ENCODE measurements around the gene CDC37. TPM values are rescaled to one million over a fixed set of nuclear protein-coding genes. Genes with fewer than 3 reads are reported as not detected.
A peak's percentile ranks its signal among the peaks of the same experiment; 100 is the strongest.

Gene CDC37
- total RNA-seq, 2 donors from 2014 or later = 128 to 137 TPM

- no peaks in the 10 kb centered on the region for H3K9me3 Mint-ChIP-seq
- no peak for DNase-seq
- H3K36me3 Mint-ChIP-seq (ENCODE audit: insufficient read depth in 2 of 2) = peaks cover 8% of the 10 kb centered on the region in 2 donors
- H3K27me3 Mint-ChIP-seq (ENCODE audit: low read depth) = peaks cover 40% of the 10 kb centered on the region
- ATAC-seq (replicated peaks in 1 of 2) = no peak
- peaks cover 89% of the 10 kb centered on the region for H3K4me1 Mint-ChIP-seq (ENCODE audit: low read depth)
- peak overlapping the region in 1 of 2 donors; percentile 42 for H3K4me3 Mint-ChIP-seq
- no peak overlapping the region for H3K27ac Mint-ChIP-seq
Measured at GRCh38 chr19:10428996-10429381, 25.6 kb upstream of the CDC37 start.

- Mint-ChIP-seq H3K4me1 (ENCODE audit: low read depth) (peaks cover 90% of the 10 kb centered on the region), H3K36me3 (ENCODE audit: insufficient read depth in 2 of 2) (peaks cover 8% of the 10 kb centered on the region in 2 donors), H3K27ac (no peak overlapping the region), H3K9me3 (no peaks in the 10 kb centered on the region), H3K4me3 (peak overlapping the region; percentile 0 to 45), H3K27me3 (ENCODE audit: low read depth) (peaks cover 46% of the 10 kb centered on the region)
- DNase-seq (no peak), ATAC-seq (replicated peaks in 1 of 2) (no peak)
Measured at GRCh38 chr19:10427169-10427568, 23.8 kb upstream of the CDC37 start.

DNA sequence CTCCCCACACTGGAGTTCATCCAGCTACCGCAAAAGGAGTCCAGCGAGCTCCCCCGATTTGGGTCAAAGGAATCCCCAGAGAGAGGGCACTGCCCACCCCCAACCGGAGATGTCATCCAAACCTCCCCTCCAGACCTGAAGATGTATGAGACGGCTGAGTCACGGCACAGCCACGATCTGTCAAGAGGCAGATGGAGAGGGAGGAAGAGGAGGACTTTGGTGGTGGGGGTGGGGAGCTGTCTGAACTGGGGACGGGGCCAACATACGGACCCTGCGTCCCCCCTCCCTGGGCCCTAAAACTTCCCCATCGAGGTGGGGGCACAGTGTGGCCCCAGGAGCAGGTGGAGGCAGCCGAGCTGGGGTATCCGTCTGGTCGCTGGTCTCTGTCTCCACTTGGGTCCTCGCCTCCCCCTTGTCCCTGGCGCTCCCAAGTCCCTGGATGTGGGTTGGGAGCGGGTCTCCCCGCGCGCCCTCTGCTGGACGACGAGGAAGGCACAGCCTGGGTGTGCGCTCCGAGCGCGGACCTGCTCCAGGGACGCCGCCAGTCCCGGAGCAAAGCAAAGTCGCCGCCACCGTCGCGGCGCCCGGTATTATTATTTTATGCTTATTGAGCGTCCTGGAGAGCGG, 20.8 kb upstream of the CDC37 start:
- H3K4me3 Mint-ChIP-seq = peak overlapping the region; percentile 78 to 85
- H3K27ac Mint-ChIP-seq = no peak overlapping the region

GRCh38 chr19:10422846-10423245, 19.5 kb upstream of the CDC37 start:
- Mint-ChIP-seq H3K9me3 (no peaks in the 10 kb centered on the region), H3K4me3 (peak overlapping the region in 1 of 2 donors; percentile 84), H3K27me3 (ENCODE audit: low read depth) (peaks cover 42% of the 10 kb centered on the region), H3K4me1 (ENCODE audit: low read depth) (peaks cover 85% of the 10 kb centered on the region), H3K36me3 (ENCODE audit: insufficient read depth in 2 of 2) (peaks cover 5 to 6% of the 10 kb centered on the region in 2 donors), H3K27ac (no peak overlapping the region)
- no peak for DNase-seq
- no peak for ATAC-seq (replicated peaks in 1 of 2)

More for the DNA sequence above, 20.8 kb upstream of the CDC37 start:
- ATAC-seq (replicated peaks in 1 of 2) (peak; percentile 13 to 19), DNase-seq (peak; percentile 72 to 81)
- H3K4me1 Mint-ChIP-seq (ENCODE audit: low read depth) = peaks cover 87% of the 10 kb centered on the region
- H3K9me3 Mint-ChIP-seq = no peaks in the 10 kb centered on the region
- H3K36me3 Mint-ChIP-seq (ENCODE audit: insufficient read depth in 2 of 2) = peaks cover 6 to 7% of the 10 kb centered on the region in 2 donors
- H3K27me3 Mint-ChIP-seq (ENCODE audit: low read depth) = peaks cover 41% of the 10 kb centered on the region

DNA sequence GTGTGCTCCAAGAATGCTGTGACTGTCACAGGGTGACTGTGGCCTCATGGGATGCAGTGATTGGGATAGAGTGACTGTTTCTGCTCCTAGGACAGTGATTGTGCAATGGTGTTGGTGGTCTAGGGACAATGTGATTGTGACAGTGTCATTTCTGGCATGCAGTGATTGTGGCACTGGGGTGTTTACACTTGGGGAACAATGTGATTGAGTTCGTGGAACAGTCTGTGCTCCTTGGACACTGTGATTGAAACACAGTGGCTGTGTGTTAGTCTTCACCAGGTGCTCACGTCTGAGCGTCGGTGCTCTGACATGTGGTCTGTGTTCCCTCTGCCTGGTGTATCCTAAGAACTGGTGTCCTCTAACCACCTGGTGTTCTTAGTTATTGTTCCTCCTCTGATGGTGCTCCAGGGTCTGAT, 18.7 kb upstream of the CDC37 start:
- peak overlapping the region; percentile 81 to 84 for H3K4me3 Mint-ChIP-seq
- H3K27ac Mint-ChIP-seq = no peak overlapping the region
- ATAC-seq (replicated peaks in 1 of 2) (no peak), DNase-seq (no peak)
- peaks cover 0 to 4% of the 10 kb centered on the region in 2 donors for H3K36me3 Mint-ChIP-seq (ENCODE audit: insufficient read depth in 2 of 2)
- H3K9me3 Mint-ChIP-seq = no peaks in the 10 kb centered on the region
- H3K27me3 Mint-ChIP-seq (ENCODE audit: low read depth) = peaks cover 41% of the 10 kb centered on the region
- H3K4me1 Mint-ChIP-seq (ENCODE audit: low read depth) = peaks cover 81% of the 10 kb centered on the region

DNA sequence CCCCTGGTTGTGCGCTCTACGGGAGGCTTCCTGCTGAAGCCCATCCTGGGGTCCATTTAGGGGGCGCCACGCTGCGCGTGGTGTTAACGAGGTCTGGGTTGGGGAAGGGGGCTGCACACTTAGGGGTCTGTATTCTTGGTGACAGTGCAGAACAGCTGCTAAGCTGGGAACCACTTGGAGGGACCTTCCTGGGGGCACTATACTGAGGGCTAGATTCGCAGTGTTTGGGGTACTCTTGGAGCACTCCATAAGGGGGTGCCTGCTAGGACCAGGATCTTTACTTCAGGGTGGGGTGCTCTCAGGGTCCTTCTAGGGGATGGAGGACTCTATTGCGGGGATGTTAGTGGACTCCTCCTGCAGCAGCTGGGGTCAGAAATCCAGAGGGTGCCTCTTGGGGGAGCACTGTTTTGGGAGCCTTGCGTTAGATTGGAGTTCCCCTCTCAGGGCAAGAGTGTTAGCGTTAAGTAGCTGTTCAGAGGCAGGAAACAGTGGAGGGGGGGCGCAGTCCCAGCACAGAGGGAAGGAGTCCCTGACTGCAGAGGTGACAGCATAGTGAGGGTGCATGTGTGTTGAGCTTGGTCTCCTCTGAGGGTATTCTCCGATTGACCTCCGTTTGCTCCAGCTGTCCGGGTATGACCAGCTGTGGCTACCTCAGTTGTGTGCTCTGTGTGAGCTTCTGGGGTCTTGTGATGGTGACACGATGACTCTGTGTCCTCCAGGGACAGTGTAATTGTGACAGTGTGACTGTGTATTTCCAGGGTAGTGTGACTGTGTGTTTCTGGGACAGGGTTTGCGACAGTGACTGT, 18.1 kb upstream of the CDC37 start:
- ATAC-seq (replicated peaks in 1 of 2) (peak in 1 of 2 donors; percentile 1), DNase-seq (peak; percentile 47 to 57)
- H3K27me3 Mint-ChIP-seq (ENCODE audit: low read depth) = peaks cover 45% of the 10 kb centered on the region
- H3K36me3 Mint-ChIP-seq (ENCODE audit: insufficient read depth in 2 of 2) = peaks cover 0 to 4% of the 10 kb centered on the region in 2 donors
- peaks cover 81% of the 10 kb centered on the region for H3K4me1 Mint-ChIP-seq (ENCODE audit: low read depth)
- H3K9me3 Mint-ChIP-seq = no peaks in the 10 kb centered on the region
- no peak overlapping the region for H3K27ac Mint-ChIP-seq
- H3K4me3 Mint-ChIP-seq = peak overlapping the region; percentile 81 to 84

- peaks cover 81% of the 10 kb centered on the region for H3K4me1 Mint-ChIP-seq (ENCODE audit: low read depth)
- H3K27ac Mint-ChIP-seq = peak within 1 kb of the TSS; percentile 6
- peak; percentile 79 to 86 for DNase-seq
- H3K27me3 Mint-ChIP-seq (ENCODE audit: low read depth) = peaks cover 45% of the 10 kb centered on the region
- peaks cover 0 to 4% of the 10 kb centered on the region in 2 donors for H3K36me3 Mint-ChIP-seq (ENCODE audit: insufficient read depth in 2 of 2)
- ATAC-seq (replicated peaks in 1 of 2) = peak; percentile 4 to 6
- H3K4me3 Mint-ChIP-seq = peak within 1 kb of the TSS; percentile 94 to 96
- no peaks in the 10 kb centered on the region for H3K9me3 Mint-ChIP-seq
Measured at GRCh38 chr19:10420444-10421239, 17.3 kb upstream of the CDC37 start, which contains the start of gene PDE4A. PDE4A (plus strand) TSS chr19:10420538; CDS start chr19:10420765, 227 bp downstream.

DNA sequence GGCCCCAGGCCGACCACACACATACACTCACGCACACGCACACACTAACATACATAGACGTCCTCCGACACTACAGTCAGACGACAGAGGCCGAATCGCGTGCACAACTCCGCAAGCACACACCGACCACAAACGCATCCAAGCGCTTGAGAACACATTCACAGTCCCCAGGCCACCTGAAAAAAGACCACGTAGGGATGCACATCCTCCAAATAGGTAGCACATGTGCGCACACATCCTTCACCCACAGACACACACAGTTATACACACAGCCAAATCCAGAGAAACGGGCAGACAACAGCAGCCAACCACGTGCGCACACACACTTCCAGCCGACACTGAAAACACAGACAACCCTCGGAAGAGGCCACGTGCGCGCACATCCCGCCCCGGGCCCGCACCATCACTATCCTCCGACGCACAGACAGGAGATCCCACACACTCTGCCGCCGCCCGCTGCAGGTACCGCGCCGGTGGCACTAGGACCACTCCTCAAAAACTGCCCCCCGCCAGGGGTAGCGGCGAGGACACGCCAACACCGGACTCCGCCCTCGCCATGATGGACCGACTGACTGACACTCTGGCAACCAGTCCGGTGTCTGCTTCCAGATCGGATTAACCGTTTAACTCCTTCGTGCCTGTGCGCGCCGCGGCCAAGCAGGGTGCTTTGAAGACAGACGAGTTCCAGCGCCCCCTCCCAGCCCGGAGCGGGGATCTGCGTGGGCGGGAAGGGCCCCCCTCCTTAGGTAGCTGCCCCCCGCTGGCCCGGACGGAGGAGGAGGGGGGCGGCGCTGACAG, 16.5 kb upstream of the CDC37 start:
- peak; percentile 63 to 71 for DNase-seq
- Mint-ChIP-seq H3K27me3 (ENCODE audit: low read depth) (peaks cover 45% of the 10 kb centered on the region), H3K36me3 (ENCODE audit: insufficient read depth in 2 of 2) (peaks cover 0 to 4% of the 10 kb centered on the region in 2 donors), H3K4me1 (ENCODE audit: low read depth) (peaks cover 76% of the 10 kb centered on the region), H3K4me3 (peak overlapping the region; percentile 94 to 96), H3K27ac (peak overlapping the region; percentile 6), H3K9me3 (no peaks in the 10 kb centered on the region)
- peak; percentile 26 to 37 for ATAC-seq (replicated peaks in 1 of 2)

DNA sequence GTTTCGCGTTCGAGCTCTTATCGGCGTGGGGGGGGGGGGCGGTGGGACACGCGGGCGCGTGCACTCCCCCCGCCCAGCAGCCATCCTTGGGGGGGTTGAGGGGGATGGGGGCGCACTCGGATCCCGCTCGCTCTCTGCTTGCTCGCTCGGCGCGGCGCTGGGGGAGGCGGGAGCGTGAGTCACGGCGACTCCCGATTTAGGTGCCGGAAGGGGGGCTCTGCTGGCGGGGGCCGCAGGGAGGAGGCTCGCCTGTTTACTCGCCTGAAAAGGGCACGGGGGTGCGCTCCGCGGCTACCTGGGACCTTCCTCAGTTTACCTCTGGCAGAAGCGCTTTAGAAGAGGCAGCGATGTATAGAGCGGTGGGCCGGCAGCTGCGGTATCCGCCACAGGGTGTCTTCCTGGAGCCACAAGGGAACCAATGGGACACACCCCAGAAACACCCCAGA, 15.9 kb upstream of the CDC37 start:
- Mint-ChIP-seq H3K4me1 (ENCODE audit: low read depth) (peaks cover 70% of the 10 kb centered on the region), H3K4me3 (peak overlapping the region; percentile 94 to 96), H3K27ac (no peak overlapping the region), H3K27me3 (ENCODE audit: low read depth) (peaks cover 45% of the 10 kb centered on the region), H3K9me3 (peaks cover 0 to 1% of the 10 kb centered on the region in 2 donors), H3K36me3 (ENCODE audit: insufficient read depth in 2 of 2) (peaks cover 2 to 4% of the 10 kb centered on the region in 2 donors)
- DNase-seq (peak; percentile 49 to 57), ATAC-seq (replicated peaks in 1 of 2) (peak; percentile 0 to 3)

GRCh38 chr19:10418485-10419199, 15.3 kb upstream of the CDC37 start:
- no peak for ATAC-seq (replicated peaks in 1 of 2)
- peak; percentile 23 to 37 for DNase-seq
- Mint-ChIP-seq H3K27me3 (ENCODE audit: low read depth) (peaks cover 45% of the 10 kb centered on the region), H3K9me3 (peaks cover 1 to 2% of the 10 kb centered on the region in 2 donors), H3K4me1 (ENCODE audit: low read depth) (peaks cover 64% of the 10 kb centered on the region), H3K4me3 (peak overlapping the region; percentile 60 to 96), H3K36me3 (ENCODE audit: insufficient read depth in 2 of 2) (peaks cover 2 to 4% of the 10 kb centered on the region in 2 donors), H3K27ac (no peak overlapping the region)

- Mint-ChIP-seq H3K4me3 (peak overlapping the region; percentile 60 to 96), H3K27ac (no peak overlapping the region)
Measured at GRCh38 chr19:10418235-10418484, 14.8 kb upstream of the CDC37 start.

More at GRCh38 chr19:10418235-10418484, 14.8 kb upstream of the CDC37 start:
- Mint-ChIP-seq H3K36me3 (ENCODE audit: insufficient read depth in 2 of 2) (peaks cover 2 to 4% of the 10 kb centered on the region in 2 donors), H3K9me3 (peaks cover 1 to 2% of the 10 kb centered on the region in 2 donors), H3K27me3 (ENCODE audit: low read depth) (peaks cover 45% of the 10 kb centered on the region), H3K4me1 (ENCODE audit: low read depth) (peaks cover 62% of the 10 kb centered on the region)
- peak in 1 of 2 donors; percentile 15 for DNase-seq
- no peak for ATAC-seq (replicated peaks in 1 of 2)
